ENCODE data around the gene GALT.

Gene GALT

GRCh38 chr9:34669809-34670562, 23.5 kb downstream of the GALT start:
- TF ChIP-seq ZNF274 (IDR thresholded peaks at IDR 0.05; ENCODE audit: low read depth, low read length): no peak
- no peak overlapping the region for H3K4me3 ChIP-seq (ENCODE audit: low read length)

GRCh38 chr9:34671307-34671706, 24.8 kb downstream of the GALT start:
- no peak overlapping the region for H3K4me3 ChIP-seq (ENCODE audit: low read length)
- no peak for TF ChIP-seq ZNF274 (IDR thresholded peaks at IDR 0.05; ENCODE audit: low read depth, low read length)

GRCh38 chr9:34674440-34674839, 28.0 kb downstream of the GALT start:
- TF ChIP-seq ZNF274 (IDR thresholded peaks at IDR 0.05; ENCODE audit: low read depth, low read length): no peak
- H3K4me3 ChIP-seq (ENCODE audit: low read length): no peak overlapping the region

- H3K4me3 ChIP-seq (ENCODE audit: low read length): no peak overlapping the region
- TF ChIP-seq ZNF274 (IDR thresholded peaks at IDR 0.05; ENCODE audit: low read depth, low read length): no peak
Observed at GRCh38 chr9:34675048-34675714, 28.7 kb downstream of the GALT start.

GRCh38 chr9:34675869-34676268, 29.4 kb downstream of the GALT start:
- TF ChIP-seq ZNF274 (IDR thresholded peaks at IDR 0.05; ENCODE audit: low read depth, low read length): no peak
- no peak overlapping the region for H3K4me3 ChIP-seq (ENCODE audit: low read length)

GRCh38 chr9:34684145-34684544, 37.7 kb downstream of the GALT start:
- no peak for TF ChIP-seq ZNF274 (IDR thresholded peaks at IDR 0.05; ENCODE audit: low read depth, low read length)
- no peak overlapping the region for H3K4me3 ChIP-seq (ENCODE audit: low read length)

- H3K4me3 ChIP-seq (ENCODE audit: low read length): no peak overlapping the region
- no peak for TF ChIP-seq ZNF274 (IDR thresholded peaks at IDR 0.05; ENCODE audit: low read depth, low read length)
Observed at GRCh38 chr9:34684816-34685215, 38.3 kb downstream of the GALT start.

GRCh38 chr9:34685591-34685990, 39.1 kb downstream of the GALT start:
- no peak for TF ChIP-seq ZNF274 (IDR thresholded peaks at IDR 0.05; ENCODE audit: low read depth, low read length)
- H3K4me3 ChIP-seq (ENCODE audit: low read length): no peak overlapping the region

GRCh38 chr9:34686231-34686630, 39.8 kb downstream of the GALT start:
- H3K4me3 ChIP-seq (ENCODE audit: low read length): no peak overlapping the region
- no peak for TF ChIP-seq ZNF274 (IDR thresholded peaks at IDR 0.05; ENCODE audit: low read depth, low read length)

GRCh38 chr9:34686732-34687131, 40.3 kb downstream of the GALT start:
- H3K4me3 ChIP-seq (ENCODE audit: low read length): no peak overlapping the region
- TF ChIP-seq ZNF274 (IDR thresholded peaks at IDR 0.05; ENCODE audit: low read depth, low read length): no peak

GRCh38 chr9:34687276-34688030, 41.0 kb downstream of the GALT start:
- no peak for TF ChIP-seq ZNF274 (IDR thresholded peaks at IDR 0.05; ENCODE audit: low read depth, low read length)
- H3K4me3 ChIP-seq (ENCODE audit: low read length): no peak overlapping the region

GRCh38 chr9:34688329-34689115, 42.0 kb downstream of the GALT start:
- H3K4me3 ChIP-seq (ENCODE audit: low read length): no peak overlapping the region
- TF ChIP-seq ZNF274 (IDR thresholded peaks at IDR 0.05; ENCODE audit: low read depth, low read length): no peak

GRCh38 chr9:34689116-34689470, 42.6 kb downstream of the GALT start:
- no peak overlapping the region for H3K4me3 ChIP-seq (ENCODE audit: low read length)
- no peak for TF ChIP-seq ZNF274 (IDR thresholded peaks at IDR 0.05; ENCODE audit: low read depth, low read length)

GRCh38 chr9:34689512-34689911, 43.0 kb downstream of the GALT start:
- no peak for TF ChIP-seq ZNF274 (IDR thresholded peaks at IDR 0.05; ENCODE audit: low read depth, low read length)
- no peak overlapping the region for H3K4me3 ChIP-seq (ENCODE audit: low read length)

Data from GM08714 (cell line).